Measurements from ENCODE around the gene MTX2.

DNA sequence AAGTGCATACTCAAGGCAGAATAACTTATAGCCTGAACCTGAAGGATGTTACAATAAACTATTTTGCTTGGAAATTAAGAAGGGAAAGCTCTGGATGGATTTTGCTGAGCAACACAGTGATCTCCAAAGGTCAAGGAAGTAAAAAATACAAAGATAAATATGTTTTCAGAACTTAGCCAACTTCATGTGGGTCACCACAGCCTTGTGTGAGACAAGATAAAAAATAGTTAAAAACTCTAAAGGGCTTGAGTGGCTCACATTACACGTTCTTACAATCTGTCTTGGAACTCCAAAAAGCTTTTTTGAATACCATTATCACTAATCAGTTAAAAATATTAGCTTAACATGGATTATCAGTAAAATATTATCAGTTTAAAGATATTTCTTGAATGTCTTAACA, 28.9 kb upstream of the MTX2 start:
- TF ChIP-seq, protein P1, sequence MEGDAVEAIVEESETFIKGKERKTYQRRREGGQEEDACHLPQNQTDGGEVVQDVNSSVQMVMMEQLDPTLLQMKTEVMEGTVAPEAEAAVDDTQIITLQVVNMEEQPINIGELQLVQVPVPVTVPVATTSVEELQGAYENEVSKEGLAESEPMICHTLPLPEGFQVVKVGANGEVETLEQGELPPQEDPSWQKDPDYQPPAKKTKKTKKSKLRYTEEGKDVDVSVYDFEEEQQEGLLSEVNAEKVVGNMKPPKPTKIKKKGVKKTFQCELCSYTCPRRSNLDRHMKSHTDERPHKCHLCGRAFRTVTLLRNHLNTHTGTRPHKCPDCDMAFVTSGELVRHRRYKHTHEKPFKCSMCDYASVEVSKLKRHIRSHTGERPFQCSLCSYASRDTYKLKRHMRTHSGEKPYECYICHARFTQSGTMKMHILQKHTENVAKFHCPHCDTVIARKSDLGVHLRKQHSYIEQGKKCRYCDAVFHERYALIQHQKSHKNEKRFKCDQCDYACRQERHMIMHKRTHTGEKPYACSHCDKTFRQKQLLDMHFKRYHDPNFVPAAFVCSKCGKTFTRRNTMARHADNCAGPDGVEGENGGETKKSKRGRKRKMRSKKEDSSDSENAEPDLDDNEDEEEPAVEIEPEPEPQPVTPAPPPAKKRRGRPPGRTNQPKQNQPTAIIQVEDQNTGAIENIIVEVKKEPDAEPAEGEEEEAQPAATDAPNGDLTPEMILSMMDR (IDR thresholded peaks at IDR 0.05; ENCODE audit: poor library complexity) = no peak
- no peak for TF ChIP-seq EZH2 (IDR thresholded peaks at IDR 0.05; ENCODE audit: borderline replicate concordance)

All from hepatocyte (in vitro differentiated cells).